Gastrocnemius medialis (tissue), 4 donors: ENCODE data around the gene ECHDC3. TPM values are rescaled to one million over a fixed set of nuclear protein-coding genes. Genes with fewer than 3 reads are reported as not detected.

ENCODE experiments used
- ATAC-seq, 2 donors: fragments of 150-250 bp; one replicate each; pipeline ENCODE4 v1.9.1; 2016
- DNase-seq, 2 donors: peaks; one replicate each; pipeline ENCODE4 v3.0.0-alpha.2; 2019
- H3K27ac ChIP-seq, 4 donors: fragments of 200-600 bp; sonication (generic); 1 replicate in 1 of 4; 2 replicates in 3 of 4; pipeline ENCODE4 v1.5.1; 2016 to 2018; ENCODE audit warnings: mild to moderate bottlenecking in 2 of 4, moderate library complexity in 1 of 4
- H3K27me3 ChIP-seq, 3 donors: fragments of 200-600 bp; sonication (generic) in 2 of 3; 1 replicate in 1 of 3; 2 replicates in 2 of 3; pipeline versions ENCODE4 v1.5.1 to v1.6.0; 2016 to 2019; ENCODE audit warnings: mild to moderate bottlenecking in 1 of 3, moderate library complexity in 1 of 3
- H3K36me3 ChIP-seq, 2 donors: fragments of 200-600 bp; sonication (generic) in 1 of 2; one replicate each; pipeline ENCODE4 v1.5.1; 2017 to 2018
- H3K4me1 ChIP-seq, 2 donors: fragments of 200-600 bp; sonication (generic) in 1 of 2; one replicate each; pipeline ENCODE4 v1.5.1; 2016 to 2017; ENCODE audit warnings: mild to moderate bottlenecking in 2 of 2
- H3K4me3 ChIP-seq, 4 donors: fragments of 200-600 bp; sonication (generic) in 3 of 4; 1 replicate in 1 of 4; 2 replicates in 3 of 4; pipeline ENCODE4 v1.5.1; 2016 to 2019; ENCODE audit warnings: mild to moderate bottlenecking in 2 of 4
- H3K9me3 ChIP-seq, 3 donors: fragments of 200-600 bp; sonication (generic) in 2 of 3; 1 replicate in 1 of 3; 2 replicates in 2 of 3; pipeline ENCODE4 v1.5.1; 2016 to 2019
- CTCF ChIP-seq, 5 experiments: fragments of 450-650 bp in 3 of 5; fragments of 200-600 bp in 2 of 5; sonication (generic) in 2 of 5; IDR thresholded peaks in 4 of 5; conservative IDR thresholded peaks in 1 of 5; 1 replicate in 4 of 5; 2 replicates in 1 of 5; pipeline ENCODE4 v1.5.1; 2016 to 2019; ENCODE audit warnings: antibody characterized with exemption in 5 of 5, mild to moderate bottlenecking in 3 of 5, moderate library complexity in 3 of 5
- POLR2A ChIP-seq, 2 donors: fragments of 450-650 bp; IDR thresholded peaks; one replicate each; pipeline ENCODE4 v1.6.1; 2017; ENCODE audit warnings: antibody characterized with exemption in 2 of 2, mild to moderate bottlenecking in 2 of 2, moderate library complexity in 2 of 2
- in situ Hi-C, 4 donors: fragments of 200-750 bp; cut with MboI; loops; one replicate each; pipeline versions ENCODE4 v1.15.0 to v1.8.0; 2017; ENCODE audit warnings: low sequenced_read_pairs in 4 of 4
- intact Hi-C: fragments of 100-400 bp; cut with DNase I; formaldehyde crosslinking; loops from one replicate; pipeline ENCODE4 v1.15.1; 2023; ENCODE audit warnings: low total_unique reads
- total RNA-seq, 4 donors: library from RNA; depleted of rRNA; stranded (reverse); fragments of >200 nt; gene quantifications; one replicate each; pipeline versions ENCODE4 v1.1.0 to v1.2.3, GENCODE V29; 2016

Gene ECHDC3
- total RNA-seq, 4 donors from 2014 or later, result 465 to 605 (median 490) TPM

- Histone ChIP-seq H3K27me3 (peaks cover 0 to 6% (median 4%) of the 10 kb centered on the region in 3 donors), H3K4me3 (no peak overlapping the region), H3K27ac (no peak overlapping the region), H3K9me3 (no peaks in the 10 kb centered on the region), H3K4me1 (no peaks in the 10 kb centered on the region), H3K36me3 (no peaks in the 10 kb centered on the region)
- TF ChIP-seq CTCF (IDR thresholded peaks at IDR 0.05 in 4 of 5, conservative IDR thresholded peaks at IDR 0.05 in 1 of 5), result no peak
- no peak for TF ChIP-seq POLR2A (IDR thresholded peaks at IDR 0.05)
- intact Hi-C loops, result no loop called here
- no peak for DNase-seq
- in situ Hi-C loops, result no loop called here
- ATAC-seq, result no peak
These were observed 68.2 kb downstream of the ECHDC3 start for GRCh38 chr10:11810313-11810766.

GRCh38 chr10:11810973-11811372 is 68.8 kb downstream of the ECHDC3 start:
- DNase-seq, result no peak
- Histone ChIP-seq H3K4me1 (no peaks in the 10 kb centered on the region), H3K9me3 (no peaks in the 10 kb centered on the region), H3K36me3 (no peaks in the 10 kb centered on the region), H3K27me3 (peaks cover 0 to 6% (median 4%) of the 10 kb centered on the region in 3 donors), H3K4me3 (no peak overlapping the region), H3K27ac (no peak overlapping the region)
- intact Hi-C loops (no loop called here), in situ Hi-C loops (no loop called here)
- no peak for ATAC-seq
- no peak for TF ChIP-seq POLR2A (IDR thresholded peaks at IDR 0.05)
- TF ChIP-seq CTCF (IDR thresholded peaks at IDR 0.05 in 4 of 5, conservative IDR thresholded peaks at IDR 0.05 in 1 of 5), result no peak

GRCh38 chr10:11813177-11813576 is 71.0 kb downstream of the ECHDC3 start:
- in situ Hi-C loops, result no loop called here
- H3K9me3 ChIP-seq, result no peaks in the 10 kb centered on the region
- intact Hi-C loops, result no loop called here

More at GRCh38 chr10:11813177-11813576, 71.0 kb downstream of the ECHDC3 start:
- Histone ChIP-seq H3K27me3 (peaks cover 0 to 6% (median 4%) of the 10 kb centered on the region in 3 donors), H3K4me3 (no peak overlapping the region), H3K27ac (no peak overlapping the region), H3K36me3 (no peaks in the 10 kb centered on the region), H3K4me1 (no peaks in the 10 kb centered on the region)
- no peak for DNase-seq
- ATAC-seq, result no peak
- TF ChIP-seq CTCF (IDR thresholded peaks at IDR 0.05 in 4 of 5, conservative IDR thresholded peaks at IDR 0.05 in 1 of 5), result no peak
- no peak for TF ChIP-seq POLR2A (IDR thresholded peaks at IDR 0.05)

Other genes with a start within 250 kb of the ECHDC3 start
- gene USP6NL, start 130.7 kb upstream of the ECHDC3 start, total RNA-seq, result 1 to 10 TPM; 5.6 to 6.2 (median 5.9) TPM
- 1 to 10 TPM in 3 of 4 donors, under 1 TPM in 1; 0.88 to 3.4 (median 1.4) TPM for gene PROSER2, start 81.0 kb downstream of the ECHDC3 start, total RNA-seq